Colon (tissue), 2 donors: ENCODE data around the gene GXYLT2.

Experiments used
- FAIRE-seq: peaks from 2 replicates; lab custom pipeline; 2012; peaks lifted over from hg19 to GRCh38; lab: Jason Lieb, UNC
- donor health status: control.
- donor health status: control.

GXYLT2 gene, protein sequence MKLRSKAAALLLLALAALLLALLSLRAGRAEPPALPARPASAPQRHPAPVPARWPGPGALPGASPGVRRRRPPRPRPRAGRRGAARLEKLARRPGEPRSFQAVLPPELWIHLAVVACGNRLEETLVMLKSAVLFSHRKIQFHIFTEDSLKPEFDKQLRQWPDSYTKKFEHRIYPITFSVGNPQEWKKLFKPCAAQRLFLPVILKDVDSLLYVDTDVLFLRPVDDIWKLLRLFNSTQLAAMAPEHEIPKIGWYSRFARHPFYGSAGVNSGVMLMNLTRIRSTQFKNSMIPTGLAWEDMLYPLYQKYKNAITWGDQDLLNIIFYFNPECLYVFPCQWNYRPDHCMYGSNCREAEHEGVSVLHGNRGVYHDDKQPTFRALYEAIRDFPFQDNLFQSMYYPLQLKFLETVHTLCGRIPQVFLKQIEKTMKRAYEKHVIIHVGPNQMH

DNA sequence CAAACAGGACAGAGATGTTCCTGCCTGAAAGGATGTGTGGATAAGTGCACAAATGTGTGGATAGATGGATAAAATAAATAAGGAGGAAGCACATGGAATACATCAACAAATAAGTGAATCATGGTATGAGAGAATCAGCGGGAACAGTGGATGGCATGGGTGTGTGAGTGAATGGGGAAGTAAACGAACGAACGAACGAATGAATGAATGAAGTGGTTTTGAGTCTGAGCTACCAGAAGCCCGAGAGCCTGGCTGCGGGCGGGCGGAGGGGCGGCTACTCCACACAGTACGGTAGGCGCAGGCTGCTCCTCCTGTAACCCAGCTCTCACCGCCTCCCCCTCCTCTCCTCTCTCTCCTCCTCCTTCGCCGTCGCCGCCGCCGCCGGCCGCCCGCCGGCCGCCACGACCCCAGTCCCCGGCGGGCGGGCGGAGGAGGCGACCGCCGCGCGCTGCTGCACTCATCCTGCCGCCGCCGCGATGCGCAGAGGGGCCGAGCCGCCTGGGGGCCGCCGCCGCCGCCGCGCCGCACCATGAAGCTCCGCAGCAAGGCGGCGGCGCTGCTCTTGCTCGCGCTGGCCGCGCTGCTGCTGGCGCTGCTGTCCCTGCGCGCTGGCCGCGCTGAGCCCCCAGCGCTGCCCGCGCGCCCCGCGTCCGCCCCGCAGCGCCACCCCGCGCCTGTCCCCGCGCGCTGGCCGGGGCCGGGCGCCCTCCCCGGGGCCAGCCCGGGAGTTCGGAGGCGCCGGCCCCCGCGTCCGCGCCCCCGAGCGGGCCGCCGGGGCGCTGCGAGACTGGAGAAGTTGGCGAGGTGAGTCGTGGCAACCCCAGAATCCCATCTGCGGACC lies at the start of gene GXYLT2:
Gene GXYLT2 (plus strand): TSS at position 342 of the 841 bp plus-strand sequence. CDS start 188 bp downstream, at position 530.
- no peak for FAIRE-seq

DNA sequence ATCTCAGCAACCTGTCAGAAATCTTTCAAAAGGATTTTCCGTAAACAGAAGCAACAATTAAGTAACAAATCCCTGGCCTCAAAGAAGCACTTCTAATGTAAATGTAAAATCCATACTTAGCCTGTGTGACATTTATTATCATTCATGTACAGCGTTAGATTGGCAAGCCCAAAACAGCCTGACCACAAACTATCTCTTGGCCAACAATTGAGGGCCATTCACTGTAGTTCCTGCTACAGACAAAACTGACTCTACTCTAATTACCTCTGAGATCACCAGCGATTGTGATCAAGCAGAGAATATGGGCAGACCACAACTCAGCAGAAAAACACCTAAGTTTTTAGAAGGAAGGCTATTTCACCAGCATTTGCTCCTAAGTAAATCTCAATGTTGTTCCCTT lies 48.8 kb upstream of the GXYLT2 start:
- FAIRE-seq: no peak

DNA sequence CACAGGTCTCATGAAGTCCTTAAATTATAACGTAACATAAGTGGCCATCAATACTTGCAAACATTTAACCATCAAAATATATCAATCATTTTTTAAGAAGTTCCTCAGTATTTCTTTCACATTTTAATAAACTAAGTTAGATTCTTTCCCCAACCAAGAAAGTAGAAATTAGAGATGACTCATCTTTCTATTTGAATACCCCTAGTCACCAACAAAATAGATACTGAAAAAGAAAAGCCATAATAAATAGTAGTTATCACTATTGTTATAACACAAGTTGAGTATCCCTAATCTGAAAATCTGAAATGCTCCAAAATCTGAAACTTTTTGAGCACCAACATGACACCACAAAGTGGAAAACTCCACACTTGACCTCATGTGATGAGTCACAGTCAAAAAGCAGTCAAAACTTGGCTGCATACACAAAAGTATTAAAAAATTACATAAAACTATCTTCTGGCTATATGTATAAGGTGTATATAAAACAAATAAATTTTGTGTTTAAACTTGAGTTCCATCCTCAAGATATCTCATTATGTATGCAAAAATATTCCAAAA lies 43.3 kb upstream of the GXYLT2 start:
- FAIRE-seq: no peak

DNA sequence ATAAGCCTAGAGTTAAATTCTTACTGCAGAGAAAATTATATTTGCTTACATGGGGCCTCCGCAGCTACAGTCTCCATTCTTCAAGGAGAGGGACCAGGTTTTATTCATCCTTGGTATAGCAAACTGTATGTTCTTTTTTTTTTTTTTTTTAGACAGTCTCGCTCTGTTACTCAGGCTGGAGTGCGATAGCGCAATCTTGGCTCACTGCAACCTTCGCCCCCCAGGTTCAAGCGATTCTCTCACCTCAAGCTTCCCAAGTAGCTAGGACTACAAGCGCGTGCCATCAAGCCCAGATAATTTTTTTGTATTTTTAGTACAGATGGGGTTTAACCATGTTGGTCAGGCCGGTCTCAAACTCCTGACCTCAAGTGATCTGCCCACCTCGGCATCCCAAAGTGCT lies 41.7 kb upstream of the GXYLT2 start:
- FAIRE-seq: no peak

DNA sequence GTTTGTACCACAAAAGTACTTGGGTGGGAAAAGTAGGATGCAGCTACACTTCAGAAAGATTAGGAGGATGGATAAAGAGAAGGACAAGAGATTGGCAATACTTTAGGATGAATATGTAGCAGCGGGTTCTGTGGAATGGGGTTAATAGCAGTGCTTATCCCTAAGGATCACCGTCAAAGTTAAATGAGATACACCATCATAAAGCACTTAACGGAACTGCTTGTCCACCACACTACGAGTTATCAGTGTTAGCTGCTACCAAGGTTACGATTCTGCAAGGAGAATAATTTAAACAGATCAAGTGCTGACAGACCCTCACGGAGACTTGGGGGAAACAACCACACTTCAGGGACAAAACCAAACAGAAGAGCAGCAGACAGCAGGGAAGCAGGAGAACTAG lies 40.6 kb upstream of the GXYLT2 start:
- no peak for FAIRE-seq

DNA sequence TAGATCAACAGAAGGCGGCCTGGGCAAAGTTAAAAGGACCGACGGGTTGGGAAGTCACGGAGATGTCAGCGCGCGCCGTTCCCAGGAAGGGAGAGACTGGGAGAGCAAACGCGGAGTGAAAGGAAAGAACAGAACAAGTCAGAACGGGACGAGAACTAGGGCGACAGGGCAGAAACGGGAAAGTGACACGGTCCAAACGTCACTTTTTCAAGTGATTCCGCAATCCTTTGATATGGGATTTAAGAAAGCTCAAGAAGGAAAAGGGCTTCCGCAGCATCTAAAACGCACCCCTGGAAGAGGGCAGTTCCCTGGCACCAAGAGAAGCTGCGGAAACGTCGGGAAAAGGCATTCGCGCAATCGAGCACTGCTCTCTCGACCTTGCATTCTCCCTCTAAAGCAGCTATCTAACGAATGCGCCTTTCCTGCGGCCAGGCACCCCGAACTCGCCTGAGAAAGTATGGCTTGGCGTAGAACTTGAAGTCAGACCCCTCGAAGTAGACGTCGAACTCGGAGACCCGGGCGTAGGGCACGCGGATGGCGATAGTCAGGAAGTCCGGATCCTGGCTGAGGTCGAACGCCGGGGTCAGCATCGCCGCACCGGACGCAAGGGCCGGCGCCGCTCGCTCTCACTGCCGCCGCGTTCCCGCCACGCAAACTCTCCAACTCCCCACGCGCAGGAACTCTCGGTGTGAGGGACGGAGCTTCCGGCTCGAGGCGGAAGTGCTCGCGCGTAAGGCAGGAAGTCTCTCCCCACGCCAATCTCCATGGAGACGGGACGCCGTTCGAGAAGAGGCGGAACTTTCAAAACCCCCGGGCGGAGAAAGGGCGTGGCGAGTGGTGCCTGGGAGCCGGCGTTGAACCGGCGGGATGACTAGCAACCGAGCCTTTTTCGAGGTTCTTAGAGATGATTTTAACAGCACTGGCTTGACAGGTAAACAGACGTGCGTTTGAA lies 39.8 kb upstream of the GXYLT2 start, which contains the start of gene SHQ1:
Gene SHQ1 (minus strand): TSS at position 695 of the 952 bp plus-strand sequence. CDS start 105 bp downstream, at position 590.
- FAIRE-seq: no peak

DNA sequence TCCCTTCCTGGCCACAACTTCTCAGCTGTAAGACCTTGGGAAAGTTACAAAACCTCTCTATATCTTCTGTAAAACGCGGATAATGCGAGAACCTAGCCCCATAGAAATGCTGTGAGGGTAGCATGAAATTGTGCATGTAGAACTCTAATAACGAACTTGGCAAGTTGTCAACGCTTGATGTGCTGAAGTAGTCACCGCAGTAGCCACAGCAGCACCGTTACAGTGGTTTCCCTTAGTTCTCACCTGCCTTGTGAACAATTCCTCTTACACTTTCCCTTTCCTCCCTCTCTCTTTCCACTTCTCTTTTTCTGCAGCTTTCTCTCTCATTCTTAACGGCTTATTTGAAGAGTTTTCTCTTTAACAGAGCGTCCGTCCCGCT lies 39.2 kb upstream of the GXYLT2 start:
- no peak for FAIRE-seq

DNA sequence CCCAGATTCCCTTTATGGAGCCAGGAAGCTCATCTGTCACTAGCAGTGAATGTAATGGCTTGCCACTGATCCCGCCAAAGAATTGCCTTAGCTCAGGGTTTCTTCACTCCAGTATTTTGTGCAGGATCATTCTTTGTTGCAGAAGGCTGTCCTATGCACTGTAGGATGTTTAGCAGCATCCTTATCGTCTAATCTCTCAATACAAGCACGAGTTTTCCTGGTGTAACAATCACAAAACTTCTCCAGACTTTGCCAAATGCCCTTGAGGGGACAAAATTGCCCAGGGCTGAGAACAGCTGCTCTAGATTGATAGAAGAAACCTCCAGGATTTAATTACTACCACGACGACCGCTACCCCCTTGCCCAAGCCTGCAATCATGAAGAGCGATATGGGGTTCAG lies 32.8 kb upstream of the GXYLT2 start:
- FAIRE-seq: no peak

DNA sequence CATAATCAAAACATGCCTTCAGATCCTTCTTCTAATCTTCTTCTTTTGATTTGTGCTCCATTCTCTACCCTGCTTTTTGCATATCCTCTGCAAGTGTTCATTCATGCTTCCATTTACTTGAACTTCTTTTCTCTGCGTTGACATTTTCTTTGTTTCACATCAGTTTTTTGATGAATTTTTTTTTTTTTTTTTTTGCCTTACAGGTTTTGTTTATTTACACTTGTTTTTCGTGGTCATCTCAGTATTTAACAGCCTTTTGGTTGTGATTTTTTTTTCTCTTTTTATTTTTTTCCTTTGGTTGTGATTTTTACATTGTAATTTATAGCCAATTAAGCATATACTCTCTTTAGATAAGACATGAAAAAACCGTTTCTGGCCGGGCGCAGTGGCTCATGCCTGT lies 27.8 kb upstream of the GXYLT2 start:
- no peak for FAIRE-seq

DNA sequence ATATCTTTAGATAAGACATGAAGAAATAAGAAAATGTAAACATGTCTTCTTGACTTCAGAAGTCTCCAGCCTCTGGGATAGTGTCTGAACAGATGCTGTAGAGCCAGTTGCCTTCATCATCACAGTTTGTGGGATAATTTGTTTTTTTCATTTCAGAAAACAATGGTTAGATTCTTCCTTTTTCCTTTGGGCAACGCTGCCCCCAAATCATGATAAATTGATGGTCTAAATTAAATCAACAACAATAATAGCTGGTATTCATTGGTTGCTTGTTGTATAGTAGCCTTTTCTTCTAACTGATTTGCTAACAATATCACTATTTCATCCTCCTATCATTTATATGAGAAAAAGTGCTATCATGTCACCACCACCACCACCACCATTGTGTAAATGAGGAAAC lies 27.0 kb upstream of the GXYLT2 start:
- FAIRE-seq: no peak

DNA sequence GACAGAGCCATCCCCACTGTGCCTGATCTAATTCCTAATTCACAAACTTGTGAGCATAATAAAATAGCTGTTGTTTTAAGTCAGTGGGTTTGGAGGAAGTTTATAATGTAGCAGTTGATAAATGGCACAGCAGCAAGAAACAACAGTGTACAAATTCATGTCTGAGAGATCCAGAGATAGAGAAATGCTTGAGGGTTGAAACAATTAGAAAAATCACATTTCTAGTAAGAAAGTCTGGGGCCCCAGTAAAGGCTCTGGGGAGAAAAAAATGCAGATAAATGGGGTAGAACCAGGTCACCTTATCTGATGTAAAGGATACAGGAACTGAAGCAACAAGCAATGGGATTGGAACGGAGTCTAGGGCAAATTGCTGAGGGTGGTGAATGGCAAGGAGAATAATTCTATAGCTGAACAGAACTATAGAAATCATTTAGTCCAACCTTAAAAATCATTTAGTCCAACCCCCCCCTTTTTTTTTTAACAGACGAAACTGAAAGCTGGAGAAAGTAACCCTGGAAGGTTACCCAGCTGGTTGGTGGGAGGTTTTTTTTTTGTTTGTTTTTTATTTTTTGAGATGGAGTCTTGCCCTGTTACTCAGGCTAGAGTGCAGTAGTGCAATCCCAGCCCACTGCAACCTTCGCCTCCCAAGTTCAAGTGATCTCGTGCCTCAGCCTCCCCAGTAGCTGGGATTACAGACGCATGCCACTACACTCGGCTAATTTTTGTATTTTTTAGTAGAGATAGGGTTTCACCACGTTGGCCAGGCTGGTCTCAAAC lies 25.3 kb upstream of the GXYLT2 start:
- FAIRE-seq: no peak

DNA sequence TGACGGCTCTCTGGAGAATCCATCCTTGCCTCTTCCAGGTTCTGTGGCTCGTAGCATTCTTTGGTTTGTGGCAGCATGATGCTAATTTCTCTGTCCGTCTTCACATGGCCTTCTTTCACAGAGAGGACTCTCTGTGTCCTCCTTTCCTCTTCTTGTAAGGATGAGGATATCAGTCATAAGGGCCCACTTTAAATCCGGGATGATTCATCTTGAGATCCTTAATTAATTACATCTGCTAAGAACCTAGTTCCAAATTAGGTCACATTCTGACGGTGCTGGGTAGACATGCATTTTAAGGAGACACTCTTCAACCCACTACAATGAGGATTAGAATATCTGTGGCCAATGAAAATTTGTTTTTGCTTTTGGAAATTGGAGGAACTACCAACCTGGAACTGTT lies 15.7 kb upstream of the GXYLT2 start:
- FAIRE-seq: no peak

DNA sequence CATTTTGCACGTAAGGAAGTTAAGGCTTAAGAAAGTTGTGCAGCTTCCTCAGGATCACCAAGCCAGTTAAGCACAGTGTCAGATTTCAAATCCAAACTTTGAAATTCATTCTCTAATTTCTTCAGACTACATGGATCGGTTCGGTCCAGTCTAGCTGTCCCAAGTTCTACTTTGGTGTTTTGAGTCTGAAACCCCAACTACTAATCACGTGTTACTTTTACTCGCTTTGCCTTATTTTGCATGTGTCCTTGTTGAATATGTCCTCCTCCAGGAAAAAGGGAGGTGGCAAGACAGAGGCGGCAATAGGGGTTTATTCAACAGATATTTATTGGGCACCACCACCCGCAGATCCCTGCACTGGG lies 522 bp upstream of the GXYLT2 start:
- no peak for FAIRE-seq

DNA sequence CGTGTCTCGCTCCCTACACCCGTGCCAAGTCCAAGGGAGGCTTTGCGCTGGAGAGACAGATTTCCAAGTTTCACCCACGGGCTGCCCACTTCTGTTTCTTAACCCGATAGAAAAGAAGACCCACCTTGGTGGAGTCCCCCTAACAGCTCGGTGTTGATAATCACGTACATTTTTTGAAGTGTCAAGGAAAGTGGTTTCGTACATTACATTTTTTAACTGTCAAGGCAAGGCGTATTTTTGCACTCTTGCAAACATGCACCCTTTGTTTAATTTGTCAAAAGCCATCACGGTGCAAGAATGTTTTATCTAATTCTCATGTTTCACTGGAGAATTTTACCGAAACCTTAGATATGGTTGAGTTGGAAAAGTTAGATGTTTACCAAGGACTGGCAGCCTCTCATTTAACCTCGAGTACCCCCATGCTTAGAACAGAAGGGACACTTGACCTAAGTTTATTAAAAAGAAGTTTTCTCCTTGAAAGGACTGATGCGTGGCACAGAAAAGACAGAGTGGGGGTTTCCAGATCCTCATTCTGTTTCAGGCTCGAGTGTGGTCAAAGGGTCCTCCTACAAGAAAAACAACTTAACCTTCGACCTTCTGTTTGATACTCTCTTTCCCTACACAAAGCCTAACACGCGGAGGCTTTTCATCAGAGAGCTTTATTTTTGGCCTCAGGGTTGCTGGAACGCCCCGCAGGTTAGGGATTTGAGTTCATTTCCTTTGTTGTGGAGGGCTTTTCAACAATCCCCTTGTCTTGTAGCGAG lies 882 bp downstream of the GXYLT2 start:
- no peak for FAIRE-seq

DNA sequence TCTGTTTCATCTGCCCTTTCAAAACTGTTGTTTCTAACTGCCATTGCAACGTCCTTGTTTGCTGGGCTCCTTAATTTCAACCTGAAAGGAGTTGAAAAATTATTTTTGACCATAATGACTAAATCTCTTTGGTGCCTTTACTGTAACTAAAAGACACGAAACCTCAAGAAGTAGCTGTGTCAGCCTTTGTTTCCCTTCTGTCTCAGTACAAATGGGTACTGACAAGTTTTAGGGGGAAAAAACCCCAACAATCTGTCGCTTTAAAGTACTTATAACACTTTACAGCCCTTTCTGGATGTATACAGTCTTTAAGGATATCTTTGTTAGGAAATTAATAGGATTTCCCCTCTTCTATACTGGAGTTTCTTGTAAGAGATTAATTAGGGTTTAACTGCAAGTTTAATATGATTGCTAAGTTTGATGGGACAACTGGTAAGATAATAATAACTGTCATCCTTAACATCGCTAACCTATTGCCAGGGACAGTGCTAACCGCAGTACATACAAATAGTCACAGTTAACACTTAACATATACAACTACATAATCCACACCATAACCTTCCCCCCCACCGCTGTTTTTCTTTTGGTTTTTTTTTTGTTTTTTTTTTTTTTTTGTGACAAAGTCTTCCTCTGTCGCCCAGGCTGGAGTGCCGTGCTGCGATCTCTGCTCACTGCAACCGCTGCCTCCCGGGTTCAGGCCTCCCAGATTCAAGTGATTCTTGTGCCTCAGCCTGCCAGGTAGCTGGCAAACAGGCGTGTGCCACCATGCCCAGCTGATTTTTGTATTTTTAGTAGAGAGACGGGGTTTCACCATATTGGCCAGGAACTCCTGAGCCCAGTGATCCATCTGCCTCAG lies 1.7 kb downstream of the GXYLT2 start:
- FAIRE-seq: no peak

DNA sequence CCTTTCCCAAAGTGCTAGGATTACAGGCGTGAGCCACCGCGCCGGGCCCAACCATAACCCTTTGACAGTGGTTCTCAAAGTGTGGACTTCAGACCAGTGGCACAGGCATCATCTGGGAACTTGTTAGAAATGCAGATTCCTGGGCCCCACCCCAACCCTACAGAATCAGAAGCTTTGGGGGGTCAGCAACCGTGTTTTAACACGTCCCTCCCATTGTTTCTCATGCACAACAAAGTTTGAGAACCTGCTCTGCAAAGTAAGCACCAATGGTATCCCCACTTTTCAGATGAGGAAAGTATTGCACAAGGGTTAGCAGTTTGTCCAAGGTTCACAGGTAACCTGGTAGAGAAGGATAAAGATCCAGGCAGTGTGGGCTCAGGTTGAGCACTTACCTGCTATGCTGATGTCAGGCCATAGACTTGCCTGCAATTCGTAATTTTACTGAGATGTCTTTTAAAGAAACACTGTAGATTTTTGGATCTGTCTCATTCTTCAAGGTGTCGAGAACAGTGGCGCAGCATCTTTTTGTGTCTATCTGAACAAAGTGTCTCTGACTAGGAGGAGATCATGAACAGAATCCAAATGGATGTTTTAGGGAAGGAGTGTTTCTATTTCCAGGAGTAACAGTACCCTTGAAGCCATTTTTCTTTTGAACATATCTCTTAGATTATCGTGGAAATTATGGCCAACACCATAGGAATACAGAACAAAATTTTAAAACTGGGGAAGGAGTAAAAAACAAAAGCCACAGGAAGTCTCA lies 2.5 kb downstream of the GXYLT2 start:
- no peak for FAIRE-seq

DNA sequence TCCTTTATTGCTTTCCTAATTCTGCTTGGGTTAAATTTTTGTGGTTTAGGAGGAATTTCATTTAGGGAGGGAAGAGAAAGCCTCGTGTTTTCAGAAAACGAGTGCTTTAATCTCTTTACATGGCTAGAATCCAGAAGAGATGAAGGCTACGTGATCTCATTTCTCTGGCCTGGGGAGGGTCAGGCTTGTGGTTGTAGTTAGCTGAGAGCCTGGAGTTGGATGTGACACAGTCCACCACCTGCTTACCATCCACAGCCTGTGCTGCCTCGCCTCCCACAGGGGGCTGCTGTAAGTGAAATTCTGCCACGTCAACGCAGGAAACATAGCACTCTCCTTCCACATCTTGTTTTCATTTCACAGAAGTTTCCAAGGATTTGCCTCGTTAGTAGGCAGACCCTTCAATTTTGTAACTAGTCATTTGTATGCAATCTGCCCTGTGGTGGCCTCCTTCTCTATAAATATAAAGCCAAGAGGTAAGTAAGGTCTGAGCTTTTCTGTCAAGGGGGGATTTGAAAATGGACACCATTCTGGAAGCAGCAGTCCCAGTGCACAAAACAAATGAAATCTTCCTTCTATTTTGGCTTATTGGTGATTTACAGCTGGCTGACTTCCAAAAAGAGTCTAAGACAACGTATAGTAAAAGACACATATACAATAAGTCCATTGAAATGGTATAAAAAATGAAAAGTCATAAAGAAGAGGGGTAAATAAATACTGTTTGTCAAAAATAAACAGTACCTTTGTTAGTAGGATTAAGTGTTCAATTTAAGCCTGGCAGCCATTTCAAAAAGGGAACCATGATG lies 3.4 kb downstream of the GXYLT2 start:
- no peak for FAIRE-seq
